Stomach smooth muscle (tissue), 2 donors: ENCODE results near the gene IRF9.

Experiments used
- H3K27ac ChIP-seq: one replicate; pipeline ENCODE4 v1.7.0; 2013; ENCODE audit warnings: mild to moderate bottlenecking, low read length, inconsistent platforms
- H3K27me3 ChIP-seq, 2 donors: one replicate each; pipeline ENCODE4 v1.7.0; 2013; ENCODE audit warnings: low read length in 2 of 2; ENCODE audit not compliant: insufficient read depth in 2 of 2, control insufficient read depth in 1 of 2
- H3K36me3 ChIP-seq, 2 donors: one replicate each; pipeline ENCODE4 v1.7.0; 2013; ENCODE audit warnings: low read length in 2 of 2; ENCODE audit not compliant: control insufficient read depth in 2 of 2, insufficient read depth in 2 of 2
- H3K4me1 ChIP-seq: one replicate; pipeline ENCODE4 v1.7.0; 2013; ENCODE audit warnings: low read length; ENCODE audit not compliant: control insufficient read depth, insufficient read depth
- H3K4me3 ChIP-seq, 2 donors: one replicate each; pipeline ENCODE4 v1.7.0; 2013; ENCODE audit warnings: low read length in 2 of 2
- H3K9ac ChIP-seq, 2 donors: one replicate each; pipeline ENCODE4 v1.7.0; 2013; ENCODE audit warnings: low read length in 2 of 2, mild to moderate bottlenecking in 1 of 2
- H3K9me3 ChIP-seq, 2 donors: one replicate each; pipeline ENCODE4 v1.7.0; 2013; ENCODE audit warnings: low read length in 2 of 2; ENCODE audit not compliant: control insufficient read depth in 2 of 2
- donor health status: healthy.
- donor health status: Pancreatic carcinoma.

IRF9 gene

DNA sequence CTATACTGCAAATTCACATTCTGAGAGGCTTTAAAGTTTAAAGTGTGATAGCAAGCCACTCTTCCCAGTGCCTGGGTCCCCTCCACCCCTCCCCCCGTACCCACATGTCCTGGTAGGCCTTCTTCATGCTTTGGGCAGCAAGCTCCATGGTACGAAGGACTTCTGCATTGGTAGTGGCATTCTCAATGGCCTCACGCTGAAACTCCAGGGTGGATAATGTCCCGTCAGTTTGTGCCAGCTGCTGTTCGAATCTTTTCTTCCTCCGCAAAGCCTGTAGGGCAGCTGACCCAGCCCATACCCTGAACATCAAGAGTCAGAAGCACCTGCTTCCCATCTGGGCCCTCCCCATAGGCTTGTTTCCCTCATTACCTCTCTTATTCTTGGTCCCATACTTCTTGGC, 50.2 kb downstream of the IRF9 start:
- Histone ChIP-seq H3K9ac (no peak overlapping the region), H3K36me3 (peaks cover 29 to 42% of the 10 kb centered on the region in 2 donors), H3K4me3 (no peak overlapping the region), H3K9me3 (no peaks in the 10 kb centered on the region), H3K27ac (no peak overlapping the region), H3K4me1 (peaks cover 24% of the 10 kb centered on the region), H3K27me3 (no peaks in the 10 kb centered on the region)

DNA sequence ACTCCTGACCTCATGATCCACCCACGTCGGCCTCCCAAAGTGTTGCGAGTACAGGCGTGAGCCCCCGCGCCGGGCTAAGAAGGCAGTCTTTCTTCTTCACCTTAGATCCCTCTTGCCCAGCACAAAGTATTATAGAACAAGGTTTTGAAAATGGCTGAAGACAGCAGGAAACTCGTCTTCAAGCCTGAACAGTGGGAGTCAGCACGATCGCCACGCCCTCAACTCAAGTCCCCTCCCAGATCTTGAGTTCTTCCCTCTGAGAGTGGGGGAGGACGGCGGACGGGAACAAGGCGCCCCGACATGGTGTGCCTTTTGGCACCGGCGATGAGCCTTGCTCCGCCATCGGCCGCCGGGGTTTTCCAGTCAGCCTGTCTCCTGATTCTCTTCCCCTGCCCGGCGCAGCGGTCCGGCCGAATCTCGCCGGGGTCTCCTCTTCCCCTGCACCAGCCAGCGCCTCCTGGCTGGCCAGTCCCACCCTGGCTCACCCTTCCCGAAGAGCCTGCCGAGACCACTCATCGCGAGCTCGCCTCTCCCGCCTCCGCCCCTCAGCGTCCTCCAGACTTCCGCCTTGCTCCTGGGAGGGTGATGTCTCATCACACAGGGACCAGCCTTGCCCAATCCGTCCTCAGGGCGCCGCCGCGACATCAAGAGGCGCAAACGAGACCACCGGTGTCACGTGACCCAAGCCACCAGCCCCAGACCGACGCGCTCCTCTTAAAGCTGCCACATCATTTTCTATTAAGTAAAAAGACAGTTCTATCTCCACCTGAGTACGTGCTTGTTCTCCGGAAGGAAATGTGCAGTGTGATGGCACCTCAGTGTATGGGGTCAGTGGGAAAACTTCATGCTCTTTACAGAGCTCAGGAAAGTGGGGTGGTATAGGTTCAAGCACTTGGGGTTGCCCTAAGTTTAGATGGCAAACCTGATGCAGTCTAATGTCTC, 52.1 kb downstream of the IRF9 start, which contains the start of gene CHMP4A:
Gene CHMP4A (minus strand): TSS at position 565 of the 942 bp plus-strand sequence. CDS start 49 bp downstream, at position 516.
- Histone ChIP-seq H3K27ac (peak within 1 kb of the TSS; percentile 94), H3K4me3 (peak within 1 kb of the TSS; percentile 67 to 93), H3K27me3 (no peaks in the 10 kb centered on the region), H3K9ac (peak within 1 kb of the TSS; percentile 84 to 86), H3K9me3 (no peaks in the 10 kb centered on the region), H3K4me1 (peaks cover 24% of the 10 kb centered on the region), H3K36me3 (peaks cover 21 to 30% of the 10 kb centered on the region in 2 donors)

DNA sequence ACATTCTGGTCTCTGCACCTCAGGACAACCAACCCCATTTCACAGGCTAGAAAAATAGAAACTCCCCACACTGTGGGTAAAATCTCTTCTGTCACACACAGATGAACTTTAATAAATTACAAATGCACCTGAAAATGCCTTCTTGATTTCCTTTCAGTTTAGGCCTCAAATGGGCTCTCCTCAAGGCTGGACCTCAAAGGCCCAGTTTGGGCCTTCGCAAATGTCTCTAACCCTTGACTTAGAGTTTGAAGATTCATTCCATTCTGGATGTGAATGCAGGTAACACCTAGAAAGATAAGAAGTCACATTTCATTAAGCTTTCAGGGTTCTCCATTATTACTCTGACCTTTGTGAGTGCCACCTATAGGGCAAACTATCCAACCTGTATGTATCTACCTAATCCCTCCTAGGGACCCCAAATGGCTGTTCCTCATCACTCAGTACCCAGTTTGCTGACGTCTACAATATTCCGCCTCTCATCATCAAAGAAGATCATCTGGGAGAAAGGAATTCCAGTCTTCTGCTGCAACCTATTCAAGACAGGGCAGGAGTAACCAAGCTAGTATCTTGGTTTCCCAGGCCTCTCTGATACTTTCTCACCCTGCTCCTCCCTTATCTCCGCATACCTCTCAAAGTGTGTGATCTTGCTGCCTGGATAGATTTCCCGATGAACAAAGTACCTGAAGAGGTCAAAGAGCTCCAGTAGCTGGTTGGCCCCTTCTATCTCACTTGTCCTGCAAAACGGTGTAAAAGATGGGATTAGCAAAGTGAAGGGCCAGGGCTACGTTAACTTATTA, 53.0 kb downstream of the IRF9 start:
- Histone ChIP-seq H3K4me1 (peaks cover 24% of the 10 kb centered on the region), H3K27me3 (no peaks in the 10 kb centered on the region), H3K9ac (peak overlapping the region; percentile 84 to 86), H3K4me3 (peak overlapping the region; percentile 67 to 93), H3K27ac (peak overlapping the region; percentile 94), H3K9me3 (no peaks in the 10 kb centered on the region), H3K36me3 (peaks cover 23 to 28% of the 10 kb centered on the region in 2 donors)

DNA sequence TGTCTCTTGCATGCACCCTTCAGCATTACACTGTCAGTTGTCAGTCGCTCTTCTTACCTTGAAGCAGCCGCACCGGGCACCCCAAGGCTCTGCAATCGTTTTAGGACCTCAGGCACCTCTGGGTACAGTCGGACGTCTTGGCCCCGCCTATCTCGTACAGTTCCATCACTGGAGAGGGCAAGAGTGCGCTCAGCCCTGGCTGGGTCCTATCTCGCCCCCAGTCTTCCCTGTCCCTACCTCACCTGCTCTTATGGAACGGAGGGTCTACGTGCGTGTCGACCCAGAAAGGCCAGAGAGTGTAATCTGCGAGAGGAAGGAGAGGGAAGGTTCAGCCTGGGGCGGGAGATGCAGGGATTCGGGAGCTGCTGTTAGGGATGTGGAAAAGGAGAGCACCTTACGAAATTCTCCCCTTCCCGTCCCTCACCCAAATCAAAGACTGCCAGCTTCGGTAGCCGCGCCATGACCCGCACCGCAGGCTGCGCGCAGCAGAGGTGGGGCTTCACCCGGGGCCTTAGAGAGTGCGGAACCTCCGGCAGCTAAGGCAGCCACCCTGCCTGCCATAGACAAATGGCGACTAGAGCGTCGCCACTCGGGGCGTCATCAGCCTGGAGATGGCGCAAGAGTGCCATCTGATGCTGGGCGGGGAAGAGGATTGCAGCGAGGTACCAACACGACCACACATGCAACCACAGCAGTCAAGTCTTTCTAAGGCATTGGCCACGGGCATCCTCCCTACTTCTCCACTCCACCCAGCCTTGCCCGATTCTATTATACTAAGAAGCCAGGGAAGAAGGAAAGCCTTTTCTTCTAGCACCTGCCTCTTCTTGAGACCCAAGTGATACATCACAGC, 54.7 kb downstream of the IRF9 start, which contains the start of gene MDP1:
Gene MDP1 (minus strand): TSS at position 572 of the 850 bp plus-strand sequence. CDS start 111 bp downstream, at position 461.
- H3K36me3 ChIP-seq = peaks cover 9 to 13% of the 10 kb centered on the region in 2 donors
- H3K27me3 ChIP-seq = no peaks in the 10 kb centered on the region
- peak within 1 kb of the TSS; percentile 80 to 97 for H3K4me3 ChIP-seq
- H3K9me3 ChIP-seq = no peaks in the 10 kb centered on the region
- peak within 1 kb of the TSS; percentile 79 to 97 for H3K9ac ChIP-seq
- peak within 1 kb of the TSS; percentile 91 for H3K27ac ChIP-seq
- H3K4me1 ChIP-seq = peaks cover 24% of the 10 kb centered on the region
